ENCODE measurements around the gene DSE.

DSE gene

GRCh38 chr6:116387374-116387773 lies 16.6 kb downstream of the DSE start:
- no peak for DNase-seq (ENCODE audit: low read depth)

DNA sequence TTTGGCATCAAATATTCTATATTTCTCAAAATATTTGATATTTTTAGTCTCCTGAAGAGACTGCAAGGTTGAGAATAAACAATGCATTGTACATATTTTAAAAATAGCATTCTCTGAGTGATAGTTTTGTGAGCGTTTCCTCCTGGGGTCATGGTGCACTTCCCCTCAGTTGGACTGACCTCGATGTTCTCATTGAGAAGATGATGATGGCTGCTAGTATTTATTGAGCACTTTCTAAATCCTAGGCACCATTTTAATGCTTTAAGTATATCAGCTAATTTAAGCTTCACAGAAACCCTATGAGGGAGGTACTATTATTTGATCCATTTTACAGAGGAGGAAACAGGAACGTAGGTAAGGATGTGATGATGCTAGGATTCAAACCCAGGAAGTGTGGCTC lies 18.2 kb downstream of the DSE start:
- no peak for DNase-seq (ENCODE audit: low read depth)

DNA sequence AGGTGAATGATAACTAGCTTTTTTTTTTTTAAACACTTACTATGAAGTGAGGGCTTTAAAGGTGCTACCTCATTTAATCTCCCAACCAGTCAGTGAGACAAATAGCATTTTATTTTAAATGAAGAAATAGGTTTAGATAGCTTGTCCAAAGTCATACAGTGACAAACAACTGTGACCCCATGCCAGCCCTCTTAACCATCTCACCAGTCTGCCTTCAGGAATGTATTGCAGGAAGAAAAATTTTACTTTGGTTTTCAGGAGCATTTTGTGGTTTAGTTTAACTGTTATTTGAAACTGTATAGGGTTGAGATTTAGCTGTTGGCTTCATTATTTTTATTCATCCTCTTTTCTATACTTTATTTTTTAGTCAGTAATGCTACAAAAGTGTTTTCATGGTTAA lies 18.6 kb downstream of the DSE start:
- DNase-seq (ENCODE audit: low read depth): no peak

- DNase-seq (ENCODE audit: low read depth): no peak
These were observed 19.8 kb downstream of the DSE start for GRCh38 chr6:116390581-116390980.

DNA sequence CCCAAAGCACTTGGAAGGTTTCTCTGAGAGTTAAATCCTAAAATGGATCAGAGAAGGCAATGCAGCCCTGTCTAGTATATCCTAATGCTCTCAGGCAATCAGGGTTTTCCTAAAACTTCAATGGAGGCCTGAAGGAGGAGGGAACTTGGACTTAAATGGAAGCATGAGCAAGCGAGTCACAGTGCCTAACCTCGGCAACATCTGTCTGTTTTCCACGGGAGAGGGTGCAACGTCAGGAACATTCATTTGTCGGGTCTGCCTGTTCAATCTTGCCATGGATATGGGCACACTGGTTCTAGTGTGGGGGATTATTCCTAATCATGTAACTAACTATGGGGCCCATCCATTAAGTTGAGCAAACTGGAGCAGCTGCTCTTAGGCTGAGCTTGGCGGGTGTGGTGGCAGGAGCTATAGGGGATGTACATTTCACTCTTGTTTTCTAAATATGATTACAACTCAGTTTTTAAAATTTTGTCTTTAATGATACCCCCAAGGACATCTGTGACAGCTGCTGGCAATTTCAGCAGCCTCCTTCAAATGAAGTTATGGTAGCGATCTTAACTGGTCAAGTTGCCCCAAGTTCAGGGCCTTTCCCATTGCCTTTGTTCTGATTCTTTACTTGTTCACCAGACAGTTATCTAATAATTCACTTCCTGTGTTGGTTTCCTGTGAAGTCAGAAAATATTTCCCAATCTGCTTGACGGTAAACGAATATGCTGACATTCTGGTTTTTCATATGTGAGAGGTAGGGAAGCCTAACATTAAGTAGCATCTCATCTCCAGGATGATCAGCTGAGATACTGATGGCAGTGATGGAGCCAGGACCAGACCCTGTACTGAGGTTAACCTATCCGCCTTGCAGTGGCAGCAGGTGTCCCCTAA lies 21.6 kb downstream of the DSE start:
- no peak for DNase-seq (ENCODE audit: low read depth)

- no peak for DNase-seq (ENCODE audit: low read depth)
These were observed 22.7 kb downstream of the DSE start for GRCh38 chr6:116393430-116393829.

DNA sequence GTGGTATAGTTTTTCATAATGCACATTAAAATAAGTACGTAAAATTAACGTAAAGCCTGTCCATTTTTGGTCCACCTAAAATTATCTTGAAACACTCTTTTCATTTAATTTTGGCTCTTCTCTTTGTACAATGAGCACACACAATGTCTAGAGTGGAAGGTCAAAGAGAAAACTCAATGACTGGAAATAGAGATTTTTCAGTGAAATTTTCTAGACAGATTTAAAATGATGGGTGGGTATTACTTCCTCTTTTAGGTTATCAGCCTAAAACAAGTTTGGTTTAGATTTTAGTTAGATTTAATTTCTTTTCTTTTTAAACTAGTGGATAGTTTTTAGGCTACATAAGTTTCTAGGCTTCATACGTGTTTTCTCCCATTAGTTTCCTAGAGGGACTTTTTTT lies 24.9 kb downstream of the DSE start:
- DNase-seq (ENCODE audit: low read depth): no peak

DNA sequence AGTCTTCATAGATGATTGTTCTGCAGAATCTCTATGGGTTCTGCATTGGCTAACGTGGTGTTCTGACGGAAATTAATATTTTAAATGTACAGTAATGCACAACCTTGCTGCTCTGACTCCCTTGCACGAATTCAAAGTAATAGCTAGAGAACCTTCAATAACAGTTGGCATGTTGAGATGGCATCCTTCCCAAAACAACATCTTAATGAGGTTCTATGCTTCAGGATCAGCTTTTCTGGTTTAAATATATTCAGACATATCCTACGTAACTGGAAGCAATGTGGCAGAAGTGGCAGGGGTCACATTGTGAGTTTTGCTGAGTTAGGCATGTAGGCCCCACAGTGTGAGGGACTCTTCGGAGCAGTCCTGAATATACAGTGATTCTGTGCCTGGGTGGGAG lies 25.7 kb downstream of the DSE start:
- no peak for DNase-seq (ENCODE audit: low read depth)

DNA sequence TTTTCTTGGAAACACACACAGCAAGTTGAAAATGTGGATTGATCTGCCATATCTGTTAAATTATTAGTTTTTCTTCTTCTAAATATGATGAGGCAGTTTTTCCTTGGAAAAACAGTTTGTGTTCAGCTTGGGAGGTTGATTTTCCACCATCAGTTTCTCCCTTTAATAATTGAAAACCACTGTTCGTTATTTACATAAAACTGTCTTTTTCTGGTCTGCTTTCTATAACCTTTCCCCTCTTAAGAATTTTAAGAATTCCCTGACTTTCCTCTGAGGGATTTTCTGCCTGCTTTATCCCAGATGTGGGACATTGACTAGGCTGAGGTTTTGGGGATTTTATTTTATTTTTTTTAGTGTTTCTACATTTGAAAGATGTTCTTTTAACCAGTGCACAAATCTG lies 27.2 kb downstream of the DSE start:
- DNase-seq (ENCODE audit: low read depth): no peak

DNA sequence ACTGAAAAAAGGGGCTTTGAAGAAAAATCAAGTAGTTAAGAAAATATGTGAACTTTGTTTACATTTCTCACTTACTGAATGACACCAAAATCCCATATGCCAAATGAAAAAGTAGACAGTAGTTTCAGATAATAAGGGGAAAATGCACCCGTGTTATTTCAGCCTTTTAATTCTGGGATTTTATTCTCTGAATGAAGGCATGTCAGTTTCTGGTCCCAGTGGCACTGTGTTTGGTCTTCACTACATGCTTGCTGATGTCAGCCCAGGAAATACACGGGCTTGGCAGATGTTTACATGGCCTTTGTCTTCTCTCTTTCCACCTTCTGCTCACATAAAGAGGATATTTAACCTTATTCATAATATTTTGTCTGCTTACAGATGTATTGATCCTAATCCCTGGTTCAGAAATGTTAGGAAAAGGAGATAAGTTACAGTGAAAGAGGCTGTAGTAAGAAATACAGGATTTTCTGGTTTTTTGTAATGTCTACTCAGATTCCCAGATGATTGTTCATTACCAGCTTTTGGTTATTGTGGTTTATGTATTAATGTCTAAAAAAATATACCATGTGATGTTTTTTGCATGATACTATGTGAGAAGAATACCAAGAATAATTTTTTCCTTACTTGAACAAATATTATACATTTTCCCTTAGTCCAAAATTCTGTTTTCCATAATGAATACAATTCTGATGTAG lies 27.7 kb downstream of the DSE start:
- no peak for DNase-seq (ENCODE audit: low read depth)

DNA sequence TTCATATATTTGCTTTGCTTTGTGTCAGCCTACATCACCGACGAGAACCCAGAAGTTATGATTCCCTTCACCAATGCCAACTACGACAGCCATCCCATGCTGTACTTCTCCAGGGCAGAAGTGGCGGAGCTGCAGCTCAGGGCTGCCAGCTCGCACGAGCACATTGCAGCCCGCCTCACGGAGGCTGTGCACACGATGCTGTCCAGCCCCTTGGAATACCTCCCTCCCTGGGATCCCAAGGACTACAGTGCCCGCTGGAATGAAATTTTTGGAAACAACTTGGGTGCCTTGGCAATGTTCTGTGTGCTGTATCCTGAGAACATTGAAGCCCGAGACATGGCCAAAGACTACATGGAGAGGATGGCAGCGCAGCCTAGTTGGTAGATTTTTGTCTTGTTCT lies 28.5 kb downstream of the DSE start:
- no peak for DNase-seq (ENCODE audit: low read depth)

- no peak for DNase-seq (ENCODE audit: low read depth)
These were observed 29.6 kb downstream of the DSE start for GRCh38 chr6:116400328-116400727.

DNA sequence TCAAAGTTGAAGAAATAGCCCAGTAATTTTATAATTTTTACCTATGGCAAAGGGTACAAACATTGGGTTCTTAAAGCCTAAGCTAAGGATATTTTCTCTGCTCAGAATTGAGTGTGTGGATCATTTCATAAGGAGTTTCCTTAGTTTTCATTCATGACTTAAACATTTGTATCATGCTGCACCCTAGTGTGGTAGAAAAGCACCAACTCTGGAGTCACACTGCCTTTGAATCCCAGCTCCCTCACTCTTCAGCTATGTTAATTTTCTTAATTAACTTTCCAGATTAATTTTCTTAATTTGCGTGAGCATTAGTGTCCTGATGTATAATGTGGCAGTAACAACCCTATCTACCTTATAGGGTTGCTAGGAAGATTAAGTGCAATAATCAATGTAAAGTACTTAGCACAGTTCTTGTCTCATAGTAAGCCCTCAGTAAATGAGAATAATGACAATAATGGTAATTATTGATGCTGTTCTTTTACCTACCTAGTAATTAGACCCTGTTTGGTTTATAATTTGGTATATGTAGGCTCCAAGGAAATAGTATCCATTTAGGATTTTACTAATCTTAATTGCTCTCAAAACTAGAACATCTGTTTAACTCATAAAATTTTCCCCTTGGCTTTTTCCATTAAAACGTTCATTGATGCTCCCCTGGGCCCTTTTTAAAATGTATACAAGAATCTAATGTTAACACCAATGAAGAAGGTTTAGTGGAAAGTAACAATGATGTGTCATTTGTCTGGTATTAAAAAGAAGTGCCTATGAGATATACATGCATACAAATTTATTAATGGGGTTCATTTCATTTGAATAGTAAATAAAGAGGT lies 31.6 kb downstream of the DSE start:
- no peak for DNase-seq (ENCODE audit: low read depth)

- no peak for DNase-seq (ENCODE audit: low read depth)
These were observed 32.5 kb downstream of the DSE start for GRCh38 chr6:116403205-116403604.

- no peak for DNase-seq (ENCODE audit: low read depth)
These were observed 33.9 kb downstream of the DSE start for GRCh38 chr6:116404696-116405095.

DNA sequence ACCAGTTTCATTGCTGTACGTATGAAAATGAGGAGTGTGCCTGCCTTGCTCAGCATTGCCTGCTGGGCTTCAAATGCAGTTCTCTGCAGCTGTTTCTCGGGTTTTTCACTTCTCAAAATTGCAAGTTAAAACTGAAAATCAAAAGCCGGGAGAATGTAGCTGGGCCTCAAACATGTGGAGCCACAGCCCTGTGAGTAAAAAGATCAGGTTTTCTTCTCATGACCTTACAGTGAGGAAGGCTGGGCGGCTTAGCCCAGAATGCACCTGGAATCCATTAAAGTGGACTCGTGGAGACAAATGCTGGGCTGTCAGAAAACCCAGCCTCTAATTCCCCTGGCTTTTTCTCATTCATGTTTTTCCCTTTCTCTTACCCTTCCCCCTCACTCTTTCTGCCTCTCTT lies 34.4 kb downstream of the DSE start:
- DNase-seq (ENCODE audit: low read depth): no peak

GRCh38 chr6:116405652-116406356 lies 35.1 kb downstream of the DSE start:
- no peak for DNase-seq (ENCODE audit: low read depth)

GRCh38 chr6:116406678-116407345 lies 36.1 kb downstream of the DSE start:
- no peak for DNase-seq (ENCODE audit: low read depth)

DNA sequence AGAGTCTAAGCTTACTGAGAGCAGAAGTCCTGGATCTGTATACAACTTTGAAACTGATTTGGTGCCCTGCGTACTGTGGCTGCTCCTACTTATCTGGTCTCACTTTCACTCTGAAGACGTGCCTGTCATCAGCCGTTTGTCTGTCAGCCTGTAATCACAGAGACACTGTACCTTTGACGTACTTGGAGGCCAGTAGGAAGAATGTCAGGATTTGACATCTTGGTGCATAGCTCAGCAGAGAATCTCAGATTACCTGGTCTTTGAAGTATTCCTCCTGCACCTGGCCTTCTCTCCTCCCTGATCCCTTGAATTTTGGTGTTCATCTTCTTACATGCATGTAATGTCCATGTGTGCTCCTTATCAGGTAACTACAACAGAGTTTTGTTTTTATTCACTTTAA lies 37.7 kb downstream of the DSE start:
- DNase-seq (ENCODE audit: low read depth): no peak

DNA sequence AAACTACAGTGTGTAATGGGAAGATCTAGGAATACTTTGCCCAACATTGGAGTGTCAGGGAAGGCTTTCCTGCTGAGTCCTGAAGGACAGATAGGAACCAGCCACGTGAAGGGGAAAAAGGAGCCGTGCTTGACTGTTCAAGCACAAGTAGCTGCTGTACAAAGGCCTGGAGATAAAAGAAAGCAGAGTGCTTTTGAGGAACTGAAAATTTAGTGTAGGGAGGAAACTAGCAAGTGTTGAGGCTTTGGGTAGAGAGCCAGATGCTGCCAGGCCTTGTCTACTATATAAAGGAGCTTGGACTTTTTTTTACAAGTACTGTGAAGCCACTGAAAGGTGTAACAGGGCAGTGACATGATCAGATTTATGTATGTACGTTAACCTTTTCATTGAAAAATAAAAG lies 39.0 kb downstream of the DSE start:
- no peak for DNase-seq (ENCODE audit: low read depth)

DNA sequence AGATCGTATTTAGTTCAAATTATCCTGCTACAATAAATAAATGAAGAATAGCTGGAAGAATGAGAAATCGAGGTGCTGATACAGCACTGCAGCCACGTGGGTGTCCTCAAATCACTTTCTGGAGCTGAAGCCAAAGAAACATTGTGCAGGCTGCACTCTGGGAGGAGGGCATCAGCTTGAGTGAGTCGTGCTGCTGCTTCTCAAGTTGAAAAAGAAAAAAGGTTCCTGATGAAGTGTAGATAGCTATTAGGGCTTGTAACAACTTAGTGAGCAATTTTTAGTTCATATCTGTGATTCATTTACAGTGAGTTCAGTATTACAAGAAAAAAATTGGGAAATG lies 40.5 kb downstream of the DSE start:
- no peak for DNase-seq (ENCODE audit: low read depth)

DNA sequence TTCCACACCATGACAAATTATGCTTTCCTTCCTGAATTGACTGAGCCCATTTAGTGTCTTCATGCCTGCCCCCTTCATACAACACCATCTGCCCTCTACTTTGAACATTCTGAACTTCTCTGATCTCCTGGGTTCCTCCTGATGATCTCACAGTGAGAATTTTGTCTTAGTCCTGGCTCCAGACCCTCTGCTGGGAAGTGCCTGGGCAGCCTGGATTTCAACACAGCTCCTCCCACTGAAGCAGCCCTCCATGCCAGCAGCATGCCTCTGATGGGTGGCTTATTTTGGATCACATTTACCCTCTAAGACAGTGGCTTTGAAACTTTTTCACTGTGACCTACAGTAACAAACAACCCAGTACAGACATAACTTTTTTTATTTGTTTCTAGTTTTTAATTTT lies 41.5 kb downstream of the DSE start:
- no peak for DNase-seq (ENCODE audit: low read depth)

Data from activated T-cell treated with anti-CD3 and anti-CD28 coated beads for 48 hours (primary cell).